Measurements from ENCODE around the gene PPP2R5A.
A peak's percentile ranks its signal among the peaks of the same experiment; 100 is the strongest.
"Not testable (repeated sequence)": the region's sequence is repeated elsewhere in the genome, so short reads cannot be mapped to it uniquely, and the experiment has no call there.

PPP2R5A gene

DNA sequence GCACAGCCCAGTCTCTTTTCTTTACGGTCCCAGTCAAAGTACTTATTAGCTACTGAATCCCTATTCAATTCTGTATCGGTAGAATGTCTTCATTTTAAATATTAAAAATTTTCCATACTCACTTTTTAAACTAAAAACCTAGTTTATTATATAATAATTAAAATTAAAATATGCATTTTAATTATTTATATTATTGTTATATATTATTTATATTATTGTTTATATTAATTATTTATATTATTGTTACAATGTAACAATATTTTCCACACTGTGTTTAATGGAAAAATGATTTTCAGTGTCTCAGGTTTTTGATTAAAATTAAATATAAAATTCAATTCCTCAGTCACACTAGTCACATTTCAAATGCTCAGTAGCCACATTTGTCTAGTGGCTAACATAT, 18.2 kb upstream of the PPP2R5A start:
- no peak for DNase-seq (ENCODE audit: insufficient read length, low spot score)
- FAIRE-seq: no peak

GRCh38 chr1:212267460-212267859, 17.8 kb upstream of the PPP2R5A start:
- FAIRE-seq (peak; percentile 84), DNase-seq (ENCODE audit: insufficient read length, low spot score) (no peak)

DNA sequence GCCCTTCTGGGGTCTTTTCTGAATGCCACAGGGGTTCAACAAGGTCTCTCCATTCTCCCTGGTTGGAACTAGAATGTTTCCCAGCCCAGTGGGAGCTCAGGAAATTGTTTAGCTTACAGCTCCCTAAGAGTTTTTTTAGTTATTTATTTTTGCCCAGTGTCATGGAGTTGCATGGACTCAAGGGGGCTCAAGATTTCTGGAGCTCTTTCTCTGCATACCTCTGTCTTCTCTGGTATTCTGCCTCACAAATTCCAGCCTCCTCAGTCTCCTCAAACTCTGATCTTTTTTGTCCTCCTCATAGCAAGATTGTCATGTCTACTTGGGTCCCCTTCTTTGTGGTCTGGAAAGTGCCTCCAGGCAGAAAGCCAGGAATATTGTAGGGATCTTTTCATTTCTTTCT, 15.9 kb upstream of the PPP2R5A start:
- FAIRE-seq (no peak), DNase-seq (ENCODE audit: insufficient read length, low spot score) (no peak)

DNA sequence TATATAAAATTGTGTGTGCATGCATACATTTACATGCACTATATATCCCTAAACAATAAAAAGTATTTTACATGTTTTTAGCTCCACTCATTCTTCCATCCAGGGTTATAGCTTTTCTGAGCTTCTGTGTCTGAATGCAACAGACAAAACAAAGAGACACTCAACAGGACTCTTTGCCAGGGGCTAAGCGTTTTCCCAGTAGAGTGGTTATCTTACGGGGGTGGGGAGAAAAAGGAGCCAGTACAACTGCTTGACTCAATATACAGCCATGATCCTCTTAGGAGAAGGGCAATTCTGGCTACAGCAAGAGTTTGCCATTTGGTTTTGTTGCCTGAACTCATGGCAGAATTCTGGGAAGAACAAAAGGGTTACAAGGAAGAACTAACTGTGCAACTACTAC, 14.6 kb upstream of the PPP2R5A start:
- FAIRE-seq (no peak), DNase-seq (ENCODE audit: insufficient read length, low spot score) (no peak)

GRCh38 chr1:212271234-212271633, 14.0 kb upstream of the PPP2R5A start:
- DNase-seq (ENCODE audit: insufficient read length, low spot score): no peak
- no peak for FAIRE-seq

DNA sequence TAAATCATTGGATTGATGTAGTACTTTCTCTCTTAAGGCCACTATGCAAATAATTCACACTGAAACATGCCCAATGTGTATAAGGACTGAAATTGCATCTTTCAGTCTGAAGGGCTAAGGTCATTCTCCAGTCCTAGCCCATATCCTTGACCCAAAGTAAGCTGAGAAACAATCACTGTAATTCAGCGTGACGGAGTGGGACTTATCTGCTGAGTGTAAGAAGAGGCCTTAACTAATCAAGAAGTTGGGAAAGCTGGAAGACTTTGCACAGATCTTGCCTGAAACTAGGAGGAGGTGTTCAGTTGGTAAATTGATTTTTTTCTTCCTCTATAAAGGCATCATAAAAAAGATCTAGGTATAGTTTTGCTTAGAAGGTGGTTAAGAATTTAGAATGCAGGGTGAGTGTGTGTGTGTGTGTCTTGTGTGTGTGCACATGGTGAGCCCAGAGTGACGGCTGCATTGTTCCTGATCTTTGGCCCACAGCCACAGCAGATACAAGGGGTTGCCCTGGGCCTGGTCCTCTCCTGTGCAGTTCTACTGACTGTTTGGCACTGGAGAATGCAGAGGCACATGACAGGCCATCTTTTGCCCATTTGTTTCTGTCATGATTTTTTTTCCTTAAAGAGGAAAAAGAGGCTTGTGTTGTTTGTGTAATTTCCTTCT, 13.3 kb upstream of the PPP2R5A start:
- DNase-seq (ENCODE audit: insufficient read length, low spot score) (no peak), FAIRE-seq (no peak)

GRCh38 chr1:212281590-212281989, 3.6 kb upstream of the PPP2R5A start:
- FAIRE-seq: no peak

DNA sequence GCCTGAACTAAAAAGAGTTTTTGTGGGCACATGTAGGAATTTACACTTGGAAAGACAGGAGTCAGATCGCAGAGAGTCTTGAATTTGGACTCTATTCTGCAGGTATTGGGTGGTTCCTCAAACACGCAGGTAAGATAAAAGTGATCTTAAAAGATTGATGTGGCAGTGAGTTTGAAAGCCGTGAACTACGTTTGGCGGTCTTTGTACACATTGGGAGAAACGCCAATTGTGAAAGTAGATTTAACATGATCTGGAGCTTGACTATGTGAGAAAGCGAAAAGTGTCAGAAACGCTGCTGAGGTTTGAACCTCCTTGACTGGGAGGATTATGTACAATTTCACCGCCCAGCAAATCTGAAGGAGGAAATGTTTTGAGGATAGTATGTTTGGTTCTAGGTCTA, 1.5 kb upstream of the PPP2R5A start:
- FAIRE-seq: no peak
- no peak for DNase-seq (ENCODE audit: insufficient read length, low spot score)

More at GRCh38 chr1:212281590-212281989, 3.6 kb upstream of the PPP2R5A start:
- DNase-seq (ENCODE audit: insufficient read length, low spot score): no peak

GRCh38 chr1:212284332-212284743, 872 bp upstream of the PPP2R5A start:
- FAIRE-seq: no peak
- DNase-seq (ENCODE audit: insufficient read length, low spot score): no peak

DNA sequence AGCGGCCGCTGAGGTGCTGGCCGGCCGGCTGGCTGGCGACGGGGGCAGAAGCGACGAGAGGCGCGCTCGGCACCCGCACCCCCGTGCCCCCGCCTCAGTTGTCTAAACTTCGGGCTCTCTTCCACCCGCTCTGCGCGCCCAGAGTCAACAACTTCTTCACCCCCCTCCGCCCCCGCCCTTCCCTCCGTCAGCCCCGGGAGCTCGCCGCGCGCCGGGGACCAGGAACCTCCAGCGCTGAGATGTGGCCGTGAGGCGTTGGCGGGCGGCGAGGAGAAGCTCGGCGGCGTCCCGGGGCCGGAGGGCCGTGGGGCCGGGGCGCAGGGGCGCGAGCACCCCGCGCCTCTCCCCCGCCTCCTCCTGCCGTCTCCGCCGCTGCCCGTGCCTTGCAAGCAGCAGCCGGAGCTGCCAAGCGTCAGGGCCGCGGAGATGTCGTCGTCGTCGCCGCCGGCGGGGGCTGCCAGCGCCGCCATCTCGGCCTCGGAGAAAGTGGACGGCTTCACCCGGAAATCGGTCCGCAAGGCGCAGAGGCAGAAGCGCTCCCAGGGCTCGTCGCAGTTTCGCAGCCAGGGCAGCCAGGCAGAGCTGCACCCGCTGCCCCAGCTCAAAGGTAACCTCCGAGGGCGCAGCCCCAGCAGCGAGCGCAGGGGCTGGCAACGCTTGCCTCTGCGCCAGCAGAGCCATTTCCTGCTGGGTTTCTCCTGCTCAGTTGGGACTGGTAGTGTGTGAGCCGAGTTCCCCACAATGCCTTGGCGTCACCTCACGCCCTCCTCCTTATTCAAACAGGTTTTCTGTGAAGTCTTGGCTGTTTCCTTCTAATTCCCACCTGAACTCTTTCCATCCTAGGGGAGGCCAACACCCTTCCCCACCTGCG, 710 bp downstream of the PPP2R5A start:
- no peak for FAIRE-seq
- peak; percentile 13 for DNase-seq (ENCODE audit: insufficient read length, low spot score)

DNA sequence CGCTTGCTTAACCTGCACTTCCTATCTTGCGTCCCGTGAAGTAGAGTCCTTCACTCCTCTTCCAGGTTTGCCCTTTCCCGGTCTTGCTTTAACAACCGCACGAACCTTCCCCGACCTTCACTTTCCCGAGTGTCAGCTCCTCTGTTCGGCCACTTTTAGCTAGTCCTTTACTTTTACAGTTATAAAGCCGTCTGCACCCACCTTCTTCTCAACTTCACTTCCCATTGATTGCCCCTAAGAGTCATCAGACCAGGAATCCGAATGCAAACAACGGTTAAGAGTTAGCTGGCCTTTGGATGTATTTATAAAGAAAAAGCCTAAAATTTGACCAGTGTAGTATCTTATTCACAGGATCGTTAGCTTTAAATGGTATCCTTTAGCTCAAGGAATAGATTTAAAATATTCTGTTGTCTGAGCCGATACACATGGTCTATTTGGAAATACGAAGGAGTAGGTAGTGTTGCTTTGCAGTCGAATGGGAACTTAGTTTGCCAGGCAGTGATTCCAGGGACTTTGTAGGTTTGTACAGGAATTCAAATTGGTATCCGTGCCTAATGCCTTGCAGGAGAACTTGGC, 1.4 kb downstream of the PPP2R5A start:
- DNase-seq (ENCODE audit: insufficient read length, low spot score) (no peak), FAIRE-seq (peak; percentile 91)

GRCh38 chr1:212287261-212287895, 2.2 kb downstream of the PPP2R5A start:
- FAIRE-seq (no peak), DNase-seq (ENCODE audit: insufficient read length, low spot score) (no peak)

DNA sequence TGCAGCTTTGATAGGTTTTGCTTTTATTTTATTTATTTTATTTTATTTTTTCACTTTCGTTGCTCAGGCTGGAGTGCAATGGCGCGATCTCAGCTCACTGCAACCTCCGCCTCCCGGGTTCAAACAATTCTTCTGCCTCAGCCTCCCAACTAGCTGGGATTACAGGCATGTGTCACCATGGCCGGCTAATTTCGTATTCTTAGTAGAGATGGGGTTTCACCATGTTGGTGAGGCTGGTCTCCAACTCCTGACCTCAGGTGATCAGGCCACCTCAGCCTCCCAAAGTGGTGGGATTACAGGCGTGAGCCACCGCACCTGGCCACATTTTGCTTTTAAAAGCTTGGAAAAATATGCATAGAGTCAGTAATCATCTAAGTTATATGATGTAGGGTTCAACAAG, 2.8 kb downstream of the PPP2R5A start:
- FAIRE-seq; DNase-seq (ENCODE audit: insufficient read length, low spot score): not testable (repeated sequence)

DNA sequence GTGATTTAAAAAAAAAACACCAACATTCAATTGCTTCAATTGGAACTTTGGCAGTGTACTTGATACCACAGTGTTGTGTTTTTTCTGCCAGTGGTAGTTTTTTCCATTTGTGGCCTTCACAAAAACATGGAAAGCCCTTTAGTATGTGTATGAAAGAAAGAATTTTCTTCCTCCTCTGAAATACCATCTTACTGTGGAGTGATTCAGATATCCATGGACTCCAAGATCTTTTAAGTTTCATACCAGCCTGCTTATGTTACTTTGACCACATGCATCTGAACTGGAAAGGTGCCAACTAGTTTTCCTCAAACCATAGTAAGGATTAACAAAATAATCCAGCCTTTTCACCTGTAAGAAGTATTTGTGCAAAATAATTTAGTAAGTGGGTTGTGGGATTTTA, 3.4 kb downstream of the PPP2R5A start:
- DNase-seq (ENCODE audit: insufficient read length, low spot score) (no peak), FAIRE-seq (no peak)

DNA sequence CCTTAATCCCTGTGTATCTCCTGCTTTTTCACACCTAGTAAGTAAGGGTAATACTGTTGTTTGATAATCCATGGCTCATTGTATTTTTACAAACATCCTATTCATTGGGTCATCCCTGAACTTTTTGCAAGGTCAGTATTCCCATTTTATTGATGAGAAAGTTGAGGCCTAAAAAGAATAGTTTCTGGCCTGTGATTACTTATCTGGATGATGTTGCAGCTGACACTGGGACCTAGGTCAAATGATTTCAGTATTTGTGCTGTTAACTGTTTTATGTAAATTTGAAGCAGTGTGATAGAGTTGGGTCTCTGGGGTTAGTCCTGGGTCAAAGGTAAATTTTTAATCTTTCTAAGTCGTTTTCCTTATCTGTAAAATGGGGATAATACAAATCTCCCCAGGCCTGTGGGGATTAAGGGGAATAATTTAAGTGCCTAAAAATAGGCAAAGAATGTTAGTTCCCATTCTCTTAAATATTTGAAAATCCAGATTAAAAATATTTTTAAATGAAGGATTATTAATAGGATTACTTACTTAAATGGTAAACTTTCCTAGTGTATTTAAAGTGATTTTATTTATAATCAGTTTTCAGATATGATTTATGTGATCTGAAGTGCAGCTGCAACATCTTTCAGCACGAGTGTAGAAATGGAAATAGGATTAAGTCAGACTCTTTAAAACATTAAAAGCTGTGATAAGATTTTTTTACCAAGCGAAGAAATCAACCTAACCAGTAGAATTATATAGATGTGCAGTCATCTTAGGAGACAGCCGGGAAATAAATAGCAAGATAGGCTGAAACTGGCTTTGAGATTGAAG, 4.3 kb downstream of the PPP2R5A start:
- DNase-seq (ENCODE audit: insufficient read length, low spot score): no peak
- peak; percentile 72 for FAIRE-seq

GRCh38 chr1:212290608-212291007, 5.4 kb downstream of the PPP2R5A start:
- FAIRE-seq (peak; percentile 85), DNase-seq (ENCODE audit: insufficient read length, low spot score) (no peak)

DNA sequence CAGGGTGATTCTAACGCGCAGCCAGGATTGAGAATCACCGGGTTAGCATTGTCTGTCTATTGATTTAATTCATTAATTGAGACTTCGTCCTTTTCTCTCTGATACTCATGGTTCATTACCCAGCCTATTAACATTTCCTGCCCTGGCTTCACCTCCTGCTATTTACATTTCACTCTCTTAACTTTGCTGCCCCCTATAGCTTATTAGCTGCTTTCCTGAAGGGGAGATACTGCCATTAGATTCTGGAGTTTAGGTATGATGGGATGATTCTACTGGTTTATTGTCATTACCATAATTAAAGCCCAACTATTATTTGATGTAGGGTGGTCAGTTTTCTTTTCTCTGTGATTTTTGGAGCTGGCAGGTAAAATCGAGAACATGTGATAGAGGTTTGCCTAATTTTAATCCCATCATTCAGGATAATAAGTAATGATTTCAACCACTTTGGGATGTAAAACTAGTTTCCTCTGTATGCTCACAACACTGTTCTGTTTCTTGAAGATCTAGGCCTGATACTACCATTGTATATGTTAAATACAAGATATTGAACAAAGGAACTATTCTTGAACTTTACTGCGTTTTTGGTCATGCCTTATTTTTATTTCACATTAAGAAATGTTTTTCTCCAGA, 6.4 kb downstream of the PPP2R5A start:
- FAIRE-seq (peak; percentile 97), DNase-seq (ENCODE audit: insufficient read length, low spot score) (no peak)

GRCh38 chr1:212292250-212293105, 7.3 kb downstream of the PPP2R5A start:
- no peak for DNase-seq (ENCODE audit: insufficient read length, low spot score)
- peak; percentile 81 for FAIRE-seq

- DNase-seq (ENCODE audit: insufficient read length, low spot score) (no peak), FAIRE-seq (peak; percentile 14)
Measured at GRCh38 chr1:212293579-212293978, 8.4 kb downstream of the PPP2R5A start.

Data from GM19239 (cell line).